ENCODE results near the gene LRRC34. TPM values are rescaled to one million over a fixed set of nuclear protein-coding genes. Genes with fewer than 3 reads are reported as not detected.

The LRRC34 gene
- total and polyA plus RNA-seq, 2 of the 8 experiments (the other 6 are each of a cell fraction or from before 2014, with no cell fraction given) = 3.3 to 4.1 TPM

- Histone ChIP-seq H3K23me2 (ENCODE audit: low read depth, low read length) (no peaks in the 10 kb centered on the region), H2BK5ac (ENCODE audit: low read depth, low read length) (no peak overlapping the region), H3K4me2 (ENCODE audit: insufficient read depth in 1 of 2, low read depth in 2 of 2, low read length in 2 of 2) (no peak overlapping the region), H2BK12ac (ENCODE audit: low read depth, low read length) (no peak overlapping the region), H2BK120ac (replicated peaks; ENCODE audit: low read depth, low read length) (no peak overlapping the region), H3K4me1 (replicated peaks in 1 of 4; ENCODE audit: control insufficient read depth in 3 of 4, insufficient read depth in 4 of 4, low read length in 3 of 4) (peaks cover 0 to 5% (median 0%) of the 10 kb centered on the region in 4 experiments; a peak in 2 of 7 replicates), H4K8ac (ENCODE audit: extremely low read depth, insufficient read depth, low read length) (no peak overlapping the region), H3K9me3 (ENCODE audit: insufficient read depth in 2 of 2, low read depth in 1 of 2, low read length in 1 of 2) (no peaks in the 10 kb centered on the region), H3K14ac (ENCODE audit: insufficient read length) (no peak overlapping the region), H3K27ac (ENCODE audit: low read depth, low read length) (no peak overlapping the region), H3K36me3 (ENCODE audit: control insufficient read depth in 2 of 4, insufficient read depth in 4 of 4, low read length in 3 of 4) (no peaks in the 10 kb centered on the region), H4K91ac (replicated peaks; ENCODE audit: insufficient read length, low read length) (no peak overlapping the region), H2AK5ac (ENCODE audit: low read depth, low read length) (no peak overlapping the region), H3K56ac (replicated peaks; ENCODE audit: insufficient read length, low read depth, low read length) (no peak overlapping the region), H3K4ac (replicated peaks; ENCODE audit: insufficient read length, low read depth, low read length) (no peak overlapping the region), H3K9ac (replicated peaks in 1 of 4; ENCODE audit: extremely low read depth in 1 of 4, low read depth in 3 of 4, low read length in 3 of 4) (no peak overlapping the region), H3K79me2 (ENCODE audit: control insufficient read depth in 1 of 2, insufficient read depth in 2 of 2, low read length in 2 of 2) (no peaks in the 10 kb centered on the region), H3K4me3 (ENCODE audit: extremely low read depth in 1 of 4, insufficient read depth in 2 of 4, low read depth in 3 of 4, low read length in 4 of 4) (no peak overlapping the region), H4K5ac (ENCODE audit: insufficient read length, low read depth, low read length) (no peak overlapping the region), H3K18ac (ENCODE audit: extremely low read depth, low read length) (0 out of 2 replicates have a peak overlapping the region, but pooled peaks have one; percentile 40), H2AFZ (ENCODE audit: low read length) (no peak overlapping the region), H3K23ac (ENCODE audit: insufficient read length) (no peak overlapping the region), H2BK20ac (ENCODE audit: low read length) (no peak overlapping the region), H4K20me1 (replicated peaks in 1 of 2; ENCODE audit: control insufficient read depth in 1 of 2, insufficient read depth in 2 of 2, low read length in 2 of 2) (no peaks in the 10 kb centered on the region), H3K27me3 (replicated peaks in 1 of 4; ENCODE audit: control insufficient read depth in 3 of 4, extremely low read depth in 1 of 4, insufficient read depth in 3 of 4, low read length in 3 of 4) (peaks cover 0 to 1% (median 0%) of the 10 kb centered on the region in 4 experiments; a peak in 1 of 7 replicates), H3K79me1 (ENCODE audit: low read depth, low read length) (no peaks in the 10 kb centered on the region), H2BK15ac (ENCODE audit: low read length) (no peak overlapping the region)
- FAIRE-seq = peak; percentile 7
- CTCF ChIA-PET (ENCODE audit: partially characterized antibody) = interaction anchor here (0.6 to 5.6 kb wide), 29 partner anchors 14 to 898 kb away, joined by 3 to 31 read pairs (median 3); no protein-coding TSS in a partner anchor
- 43% methylated on average over 1 of the region's 1 CpG; no CpG with 5 or more reads in 1 of the 2 experiments for WGBS, 2 experiments (ENCODE audit: extremely low coverage in 1 of 2, insufficient coverage in 1 of 2, insufficient read length in 1 of 2, insufficient replicate concordance in 2 of 2, low coverage in 1 of 2, low lambda C conversion rate in 2 of 2, missing lambda C conversion rate in 1 of 2)
- TF ChIP-seq CEBPB (IDR thresholded peaks at IDR 0.05; ENCODE audit: low read depth, low read length) = no peak
- no peak for TF ChIP-seq TEAD4 (IDR thresholded peaks at IDR 0.05; ENCODE audit: low read depth, low read length)
- TF ChIP-seq RFX5 (IDR thresholded peaks at IDR 0.05; ENCODE audit: borderline replicate concordance, low read depth, low read length) = no peak
- TF ChIP-seq CTCF (IDR thresholded peaks at IDR 0.05; ENCODE audit: control extremely low read depth in 1 of 3, insufficient read depth in 1 of 3, low read depth in 1 of 3, low read length in 3 of 3) = peak in 1 of 3 experiments; percentile 19; a peak in 1 of 4 replicates
- TF ChIP-seq RAD21 (IDR thresholded peaks at IDR 0.05 in 1 of 2, conservative IDR thresholded peaks at IDR 0.05 in 1 of 2; ENCODE audit: low read depth in 2 of 2, low read length in 2 of 2) = peak; percentile 71 to 82
- TF ChIP-seq ATF2 (IDR thresholded peaks at IDR 0.05; ENCODE audit: low read length) = no peak
- POLR2A ChIA-PET (ENCODE audit: partially characterized antibody) = no interaction called here
- DNase-seq (ENCODE audit: low read depth in 1 of 2, low spot score in 2 of 2) = no peak
Measured at GRCh38 chr3:169744366-169745054, 68.2 kb downstream of the LRRC34 start.

Data from H1 (cell line).